Progenitor cell of endocrine pancreas (in vitro differentiated cells): ENCODE results near the gene EFNA2. TPM values are rescaled to one million over a fixed set of nuclear protein-coding genes. Genes with fewer than 3 reads are reported as not detected.
"Not testable (repeated sequence)": the region's sequence is repeated elsewhere in the genome, so short reads cannot be mapped to it uniquely, and the experiment has no call there.

Experiments
- DNase-seq: peaks from one replicate; pipeline ENCODE4 v3.0.0; 2021; ENCODE audit warnings: low spot score; ENCODE audit not compliant: unreplicated experiment
- H3K27ac Mint-ChIP-seq: 2 replicates; pipeline ENCODE4 v1.8.0; 2021; ENCODE audit warnings: mild to moderate bottlenecking, moderate library complexity, mixed read lengths
- H3K27me3 Mint-ChIP-seq: 2 replicates; pipeline ENCODE4 v1.8.0; 2021; ENCODE audit warnings: mixed read lengths
- H3K36me3 Mint-ChIP-seq: 2 replicates; pipeline ENCODE4 v1.8.0; 2022; ENCODE audit warnings: mixed read lengths; ENCODE audit not compliant: insufficient read depth
- H3K4me1 Mint-ChIP-seq: 2 replicates; pipeline ENCODE4 v1.8.0; 2021; ENCODE audit warnings: low read depth, mixed read lengths
- H3K4me3 Mint-ChIP-seq: 2 replicates; pipeline ENCODE4 v1.8.0; 2021; ENCODE audit warnings: low read depth, mild to moderate bottlenecking, moderate library complexity, mixed read lengths
- H3K9me3 Mint-ChIP-seq: 2 replicates; pipeline ENCODE4 v1.8.0; 2021; ENCODE audit warnings: low read depth, mixed read lengths
- CTCF ChIP-seq: fragments of 200-600 bp; sonication (generic); IDR thresholded peaks from one replicate; pipeline ENCODE4 v1.5.0; 2021; ENCODE audit warnings: antibody characterized with exemption, mild to moderate bottlenecking; ENCODE audit not compliant: unreplicated experiment
- total RNA-seq: library from RNA; stranded (reverse); gene quantifications from 2 replicates; pipeline ENCODE4 v1.2.1, GENCODE V29; 2021

Gene EFNA2
- total RNA-seq, 1 donor from 2014 or later: 26.5 TPM

GRCh38 chr19:1324806-1325567 is 39.3 kb downstream of the EFNA2 start:
- Mint-ChIP-seq H3K9me3 (no peaks in the 10 kb centered on the region), H3K27me3 (peaks cover 6% of the 10 kb centered on the region), H3K4me3 (no peak overlapping the region), H3K36me3 (no peaks in the 10 kb centered on the region), H3K4me1 (no peaks in the 10 kb centered on the region), H3K27ac (no peak overlapping the region)
- DNase-seq: no peak
- no peak for TF ChIP-seq CTCF

- Mint-ChIP-seq H3K27me3 (peaks cover 6% of the 10 kb centered on the region), H3K4me3 (no peak overlapping the region), H3K27ac (no peak overlapping the region), H3K9me3 (no peaks in the 10 kb centered on the region), H3K4me1 (no peaks in the 10 kb centered on the region), H3K36me3 (no peaks in the 10 kb centered on the region)
- no peak for DNase-seq
- TF ChIP-seq CTCF: no peak
These were observed 40.1 kb downstream of the EFNA2 start for GRCh38 chr19:1325568-1326294.

DNA sequence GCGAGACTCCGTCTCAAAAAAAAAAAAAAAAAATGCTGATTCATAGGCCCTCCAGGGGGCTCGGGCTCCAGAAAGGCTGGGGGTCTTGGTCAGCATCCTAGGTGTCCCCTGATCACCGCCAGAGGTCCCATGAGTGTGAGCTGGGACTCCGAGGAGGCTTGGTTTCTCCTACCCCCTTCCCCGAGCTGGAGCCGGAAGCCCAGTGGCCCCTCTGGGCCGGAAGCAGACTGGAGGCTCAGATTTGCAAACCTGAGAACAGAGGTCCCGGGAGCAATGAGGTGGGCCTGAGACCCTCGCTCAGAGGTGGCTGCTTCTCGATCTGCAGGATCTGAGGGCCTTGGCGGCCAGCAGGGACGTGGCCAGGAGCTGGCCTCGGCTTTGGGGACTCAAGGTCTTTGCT is 41.5 kb downstream of the EFNA2 start:
- Mint-ChIP-seq H3K36me3 (no peaks in the 10 kb centered on the region), H3K27me3 (peaks cover 6% of the 10 kb centered on the region), H3K4me1 (no peaks in the 10 kb centered on the region), H3K27ac (no peak overlapping the region), H3K9me3 (no peaks in the 10 kb centered on the region), H3K4me3 (no peak overlapping the region)
- DNase-seq: no peak
- no peak for TF ChIP-seq CTCF

DNA sequence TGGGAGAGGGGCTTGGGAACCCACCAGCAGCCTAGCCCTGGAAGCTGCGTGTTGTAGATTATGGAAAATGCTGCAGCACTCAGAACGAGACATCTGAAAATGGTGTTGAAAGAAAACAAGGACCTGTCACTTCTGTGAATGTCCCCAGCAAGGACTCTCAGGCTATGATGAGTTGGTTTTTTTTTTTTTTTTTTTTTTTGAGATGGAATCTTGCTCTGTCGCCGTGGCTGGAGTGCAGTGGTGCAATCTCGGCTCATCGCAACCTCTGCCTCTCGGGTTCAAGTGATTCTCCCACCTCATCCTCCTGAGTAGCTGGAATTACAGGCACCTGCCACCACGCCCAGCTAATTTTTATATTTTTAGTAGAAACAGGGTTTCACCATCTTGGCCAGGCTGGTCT is 46.5 kb downstream of the EFNA2 start:
- H3K4me1 Mint-ChIP-seq: not testable (repeated sequence)

DNA sequence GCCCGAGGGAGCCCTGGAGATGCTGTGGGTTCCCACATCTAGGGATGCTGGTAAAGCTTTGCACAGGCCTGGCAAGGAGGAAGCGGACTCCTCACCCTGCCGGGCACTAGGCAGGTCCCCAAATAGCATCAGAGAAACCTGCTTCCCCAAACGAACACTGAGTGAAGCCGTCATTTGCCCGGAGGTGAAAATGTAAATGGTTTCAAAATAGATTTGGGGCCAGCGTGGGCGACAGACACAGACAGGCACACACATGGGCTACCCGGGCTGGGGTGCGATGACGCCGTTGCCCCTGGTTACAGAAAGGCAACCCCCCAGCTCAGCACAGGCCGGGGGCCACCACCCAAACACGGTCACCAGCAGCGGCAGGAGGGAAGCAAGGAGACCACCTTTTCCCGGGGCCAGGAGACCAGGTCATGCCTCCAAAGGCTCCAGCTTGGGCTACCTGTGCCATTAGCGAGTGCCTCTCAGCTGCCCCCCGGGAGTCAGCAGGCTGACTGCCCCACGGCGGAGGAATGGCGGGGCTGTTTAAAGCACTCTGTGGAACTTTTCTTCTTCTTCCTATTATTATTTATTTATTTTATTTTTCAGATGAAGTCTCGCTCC is 50.5 kb downstream of the EFNA2 start:
- no peak overlapping the region for H3K4me3 Mint-ChIP-seq
- no peak for TF ChIP-seq CTCF
- H3K9me3 Mint-ChIP-seq: no peaks in the 10 kb centered on the region
- H3K4me1 Mint-ChIP-seq: no peaks in the 10 kb centered on the region
- no peak overlapping the region for H3K27ac Mint-ChIP-seq
- peaks cover 4% of the 10 kb centered on the region for H3K27me3 Mint-ChIP-seq
- DNase-seq: no peak
- no peaks in the 10 kb centered on the region for H3K36me3 Mint-ChIP-seq

More for the DNA sequence above, 46.5 kb downstream of the EFNA2 start:
- not testable (repeated sequence) for H3K9me3 Mint-ChIP-seq, H3K27ac Mint-ChIP-seq, DNase-seq, H3K36me3 Mint-ChIP-seq, H3K4me3 Mint-ChIP-seq, H3K27me3 Mint-ChIP-seq
